NB4 (cell line): ENCODE results near the gene MRPL58.

ENCODE experiments used
- DNase-seq: peaks from one replicate; pipeline ENCODE4 v3.0.0; 2010; ENCODE audit warnings: low read depth
- H3K4me3 ChIP-seq: one replicate; pipeline ENCODE4 v1.5.1; 2011; ENCODE audit warnings: mild to moderate bottlenecking, low read depth, low read length, moderate library complexity
- CTCF ChIP-seq: IDR thresholded peaks from one replicate; pipeline ENCODE4 v1.5.1; 2012; ENCODE audit warnings: low read depth, low read length
- MAX ChIP-seq: IDR thresholded peaks from 2 replicates; pipeline ENCODE4 v1.6.1; 2011; ENCODE audit warnings: low read depth, low read length
- MYC ChIP-seq: IDR thresholded peaks from 2 replicates; pipeline ENCODE4 v1.6.1; 2011; ENCODE audit warnings: low read depth, low read length
- POLR2A ChIP-seq: IDR thresholded peaks from 2 replicates; pipeline ENCODE4 v1.6.1; 2011; ENCODE audit warnings: mild to moderate bottlenecking; ENCODE audit not compliant: insufficient read length; ENCODE audit errors: extremely low read depth

The MRPL58 gene

GRCh38 chr17:75064040-75064439 lies 51.6 kb downstream of the MRPL58 start:
- H3K4me3 ChIP-seq, result no peak overlapping the region
- TF ChIP-seq CTCF (no peak), POLR2A (no peak), MAX (no peak)
- no peak for DNase-seq

DNA sequence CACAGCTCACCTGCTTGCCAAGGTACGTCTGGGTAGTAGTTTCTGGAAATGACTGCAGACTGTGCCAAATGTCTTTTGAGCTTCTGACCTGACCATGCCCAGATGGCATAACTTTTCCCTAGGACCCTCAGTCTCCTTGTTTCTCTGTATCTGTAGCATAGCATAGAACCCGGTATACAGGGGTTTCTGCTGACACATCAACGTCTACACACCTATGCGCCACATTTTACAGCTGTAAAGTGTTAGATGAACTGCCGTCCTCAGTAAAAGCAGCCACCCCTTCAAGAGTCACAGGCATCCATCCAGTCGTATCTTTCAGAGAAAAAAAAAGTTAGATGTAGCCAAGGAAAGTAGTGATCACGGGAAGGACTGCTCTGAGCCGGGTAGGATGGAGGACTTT lies 52.0 kb downstream of the MRPL58 start:
- no peak overlapping the region for H3K4me3 ChIP-seq
- no peak for TF ChIP-seq CTCF
- no peak for TF ChIP-seq POLR2A
- no peak for TF ChIP-seq MYC
- no peak for DNase-seq

- no peak for DNase-seq
- TF ChIP-seq MYC, result no peak
- TF ChIP-seq POLR2A, result no peak
- no peak for TF ChIP-seq CTCF
- TF ChIP-seq MAX, result no peak
- no peak overlapping the region for H3K4me3 ChIP-seq
Measured at GRCh38 chr17:75064867-75065561, 52.5 kb downstream of the MRPL58 start.

GRCh38 chr17:75065562-75066151 lies 53.2 kb downstream of the MRPL58 start:
- no peak for TF ChIP-seq POLR2A
- no peak for TF ChIP-seq CTCF
- TF ChIP-seq MAX, result no peak
- no peak for TF ChIP-seq MYC
- no peak overlapping the region for H3K4me3 ChIP-seq
- no peak for DNase-seq

- peak; percentile 72 for DNase-seq
- TF ChIP-seq MAX (peak; percentile 31; the same call in 1 of the 2 replicates), MYC (peak; percentile 26; the same call in 1 of the 2 replicates), CTCF (no peak), POLR2A (no peak)
- no peak overlapping the region for H3K4me3 ChIP-seq
Measured at GRCh38 chr17:75067856-75068255, 55.4 kb downstream of the MRPL58 start.
